HEK293 (cell line): ENCODE data around the gene NFE2L2.

Experiments
- CTCF ChIA-PET: fragments of 350-600 bp; formaldehyde crosslinking; extraction: SDS; loops from one replicate; lab custom pipeline; 2021; ENCODE audit warnings: antibody characterized with exemption; lab: Yijun Ruan, JAX
- POLR2A ChIA-PET: fragments of 300-600 bp; formaldehyde crosslinking; extraction: SDS; loops from one replicate; lab custom pipeline; 2020; ENCODE audit warnings: antibody characterized with exemption, inconsistent platforms; lab: Yijun Ruan, JAX
- H3K27ac ChIP-seq: fragments of 200-500 bp; sonication (Bioruptor generic); 2 replicates; pipeline ENCODE4 v1.5.1; 2014; ENCODE audit warnings: low read depth, low read length, control low read depth, inconsistent platforms; ENCODE audit errors: extremely low read depth
- H3K36me3 ChIP-seq, 2 experiments: fragments of 200-500 bp in 1 of 2; sonication (Bioruptor generic) in 1 of 2; 1 replicate in 1 of 2; 2 replicates in 1 of 2; pipeline ENCODE4 v1.5.1; 2014 to 2017; ENCODE audit warnings: inconsistent platforms in 2 of 2, low read length in 2 of 2; ENCODE audit not compliant: control insufficient read depth in 2 of 2, insufficient read depth in 1 of 2
- H3K4me1 ChIP-seq: fragments of 200-500 bp; sonication (Bioruptor generic); 2 replicates; pipeline ENCODE4 v1.5.1; 2014; ENCODE audit warnings: mild to moderate bottlenecking, low read length, inconsistent platforms; ENCODE audit not compliant: control insufficient read depth, insufficient read depth
- H3K4me3 ChIP-seq: 2 replicates; pipeline ENCODE4 v1.5.1; 2011; ENCODE audit warnings: low read depth, mild to moderate bottlenecking, control low read depth, low read length, moderate library complexity
- H3K9me3 ChIP-seq: fragments of 200-500 bp; sonication (Bioruptor generic); 2 replicates; pipeline ENCODE4 v1.5.1; 2014; ENCODE audit warnings: low read depth, low read length, inconsistent platforms; ENCODE audit not compliant: control insufficient read depth, insufficient read depth
- HOXC10 ChIP-seq: sonication (generic); formaldehyde crosslinking; IDR thresholded peaks from 2 replicates; pipeline ENCODE4 v1.8.1; 2023; ENCODE audit warnings: mild to moderate bottlenecking, missing genetic modification reagents
- IKZF3 ChIP-seq: fragments of 450-650 bp; IDR thresholded peaks from 2 replicates; pipeline ENCODE4 v1.5.0; 2018; ENCODE audit warnings: missing biosample characterization, mild to moderate bottlenecking, missing genetic modification characterization, moderate library complexity
- KLF1 ChIP-seq: fragments of 450-650 bp; formaldehyde crosslinking; IDR thresholded peaks from 2 replicates; pipeline ENCODE4 v1.5.1; 2016; ENCODE audit warnings: missing biosample characterization, missing genetic modification characterization
- OVOL3 ChIP-seq: fragments of 450-650 bp; formaldehyde crosslinking; IDR thresholded peaks from 2 replicates; pipeline ENCODE4 v1.5.1; 2016; ENCODE audit warnings: missing biosample characterization, missing genetic modification characterization
- SETDB1 ChIP-seq: IDR thresholded peaks from one replicate; pipeline ENCODE4 v1.6.1; 2017; ENCODE audit warnings: mild to moderate bottlenecking, low read length, moderate library complexity, mixed read lengths; ENCODE audit not compliant: insufficient read length
- ZBTB1 ChIP-seq: fragments of 450-650 bp; formaldehyde crosslinking; IDR thresholded peaks from 2 replicates; pipeline ENCODE4 v1.5.1; 2016; ENCODE audit warnings: missing biosample characterization, missing genetic modification characterization
- ZBTB17 ChIP-seq: fragments of 450-650 bp; formaldehyde crosslinking; IDR thresholded peaks from 2 replicates; pipeline ENCODE4 v1.5.1; 2016; ENCODE audit warnings: missing biosample characterization, missing genetic modification characterization
- ZBTB20 ChIP-seq: fragments of 450-650 bp; formaldehyde crosslinking; IDR thresholded peaks from 2 replicates; pipeline ENCODE4 v1.5.1; 2016; ENCODE audit warnings: missing biosample characterization, missing genetic modification characterization
- ZFP37 ChIP-seq: fragments of 450-650 bp; formaldehyde crosslinking; IDR thresholded peaks from 2 replicates; pipeline ENCODE4 v1.5.1; 2016; ENCODE audit warnings: missing biosample characterization, missing genetic modification characterization
- ZNF10 ChIP-seq: fragments of 450-650 bp; formaldehyde crosslinking; IDR thresholded peaks from 2 replicates; pipeline ENCODE4 v1.5.1; 2017; ENCODE audit warnings: missing biosample characterization, missing genetic modification characterization
- ZNF121 ChIP-seq: fragments of 450-650 bp; formaldehyde crosslinking; IDR thresholded peaks from 2 replicates; pipeline ENCODE4 v1.5.1; 2016; ENCODE audit warnings: missing biosample characterization, missing genetic modification characterization
- ZNF155 ChIP-seq: fragments of 450-650 bp; formaldehyde crosslinking; IDR thresholded peaks from 2 replicates; pipeline ENCODE4 v1.5.1; 2016; ENCODE audit warnings: missing biosample characterization, missing genetic modification characterization
- ZNF16 ChIP-seq: fragments of 450-650 bp; formaldehyde crosslinking; IDR thresholded peaks from 2 replicates; pipeline ENCODE4 v1.5.1; 2016; ENCODE audit warnings: low read depth, missing biosample characterization, missing genetic modification characterization
- ZNF184 ChIP-seq: fragments of 450-650 bp; IDR thresholded peaks from 2 replicates; pipeline ENCODE4 v1.5.1; 2018; ENCODE audit warnings: missing biosample characterization, mild to moderate bottlenecking, missing genetic modification characterization
- ZNF24 ChIP-seq: fragments of 450-650 bp; formaldehyde crosslinking; IDR thresholded peaks from 2 replicates; pipeline ENCODE4 v1.5.1; 2016; ENCODE audit warnings: missing biosample characterization, missing genetic modification characterization
- ZNF335 ChIP-seq: fragments of 450-650 bp; formaldehyde crosslinking; conservative IDR thresholded peaks from 2 replicates; pipeline ENCODE4 v1.5.1; 2016; ENCODE audit warnings: missing biosample characterization, missing genetic modification characterization
- ZNF350 ChIP-seq: fragments of 450-650 bp; formaldehyde crosslinking; IDR thresholded peaks from 2 replicates; pipeline ENCODE4 v1.5.0; 2017; ENCODE audit warnings: missing biosample characterization, mild to moderate bottlenecking, missing genetic modification characterization
- ZNF510 ChIP-seq: fragments of 450-650 bp; formaldehyde crosslinking; IDR thresholded peaks from 2 replicates; pipeline ENCODE4 v1.5.1; 2018; ENCODE audit warnings: mild to moderate bottlenecking, missing genetic modification characterization, missing biosample characterization; ENCODE audit not compliant: insufficient replicate concordance
- ZNF521 ChIP-seq: fragments of 450-650 bp; formaldehyde crosslinking; IDR thresholded peaks from 2 replicates; pipeline ENCODE4 v1.5.1; 2017; ENCODE audit warnings: missing biosample characterization, mild to moderate bottlenecking, missing genetic modification characterization
- ZNF585B ChIP-seq: fragments of 450-650 bp; formaldehyde crosslinking; IDR thresholded peaks from 2 replicates; pipeline ENCODE4 v1.5.1; 2016; ENCODE audit warnings: missing biosample characterization, missing genetic modification characterization
- ZNF658 ChIP-seq: fragments of 450-650 bp; formaldehyde crosslinking; IDR thresholded peaks from 2 replicates; pipeline ENCODE4; 2016; ENCODE audit warnings: missing biosample characterization, missing genetic modification characterization
- ZNF664 ChIP-seq: fragments of 450-650 bp; formaldehyde crosslinking; IDR thresholded peaks from 2 replicates; pipeline ENCODE4 v1.5.1; 2016; ENCODE audit warnings: missing biosample characterization, missing genetic modification characterization
- ZNF843 ChIP-seq: fragments of 450-650 bp; formaldehyde crosslinking; IDR thresholded peaks from 2 replicates; pipeline ENCODE4 v1.5.1; 2016; ENCODE audit warnings: missing biosample characterization, missing genetic modification characterization
- ZSCAN30 ChIP-seq: fragments of 450-650 bp; IDR thresholded peaks from 2 replicates; pipeline ENCODE4 v1.5.1; 2018; ENCODE audit warnings: missing biosample characterization, mild to moderate bottlenecking, missing genetic modification characterization, moderate library complexity
- ZXDB ChIP-seq: fragments of 450-650 bp; formaldehyde crosslinking; IDR thresholded peaks from 2 replicates; pipeline ENCODE4 v1.5.1; 2016; ENCODE audit warnings: missing biosample characterization, missing genetic modification characterization
- TF ChIP-seq, protein P1 (sequence below): fragments of 450-650 bp; formaldehyde crosslinking; IDR thresholded peaks from 2 replicates; pipeline ENCODE4 v1.5.1; 2017; ENCODE audit warnings: missing biosample characterization, missing genetic modification characterization
- TF ChIP-seq, protein P2 (sequence below): fragments of 450-650 bp; formaldehyde crosslinking; IDR thresholded peaks from 2 replicates; pipeline ENCODE4 v1.5.1; 2016; ENCODE audit warnings: missing biosample characterization, missing genetic modification characterization
- TF ChIP-seq, protein P3 (sequence below): fragments of 450-650 bp; formaldehyde crosslinking; IDR thresholded peaks from 2 replicates; pipeline ENCODE4 v1.5.1; 2016; ENCODE audit warnings: missing biosample characterization, missing genetic modification characterization
- TF ChIP-seq, protein P4 (sequence below): fragments of 450-650 bp; formaldehyde crosslinking; IDR thresholded peaks from 2 replicates; pipeline ENCODE4 v1.5.1; 2017; ENCODE audit warnings: missing biosample characterization, missing genetic modification characterization
- TF ChIP-seq, protein P5 (sequence below): fragments of 450-650 bp; IDR thresholded peaks from 2 replicates; pipeline ENCODE4 v1.5.1; 2018; ENCODE audit warnings: missing biosample characterization, mild to moderate bottlenecking, missing genetic modification characterization

The NFE2L2 gene

DNA sequence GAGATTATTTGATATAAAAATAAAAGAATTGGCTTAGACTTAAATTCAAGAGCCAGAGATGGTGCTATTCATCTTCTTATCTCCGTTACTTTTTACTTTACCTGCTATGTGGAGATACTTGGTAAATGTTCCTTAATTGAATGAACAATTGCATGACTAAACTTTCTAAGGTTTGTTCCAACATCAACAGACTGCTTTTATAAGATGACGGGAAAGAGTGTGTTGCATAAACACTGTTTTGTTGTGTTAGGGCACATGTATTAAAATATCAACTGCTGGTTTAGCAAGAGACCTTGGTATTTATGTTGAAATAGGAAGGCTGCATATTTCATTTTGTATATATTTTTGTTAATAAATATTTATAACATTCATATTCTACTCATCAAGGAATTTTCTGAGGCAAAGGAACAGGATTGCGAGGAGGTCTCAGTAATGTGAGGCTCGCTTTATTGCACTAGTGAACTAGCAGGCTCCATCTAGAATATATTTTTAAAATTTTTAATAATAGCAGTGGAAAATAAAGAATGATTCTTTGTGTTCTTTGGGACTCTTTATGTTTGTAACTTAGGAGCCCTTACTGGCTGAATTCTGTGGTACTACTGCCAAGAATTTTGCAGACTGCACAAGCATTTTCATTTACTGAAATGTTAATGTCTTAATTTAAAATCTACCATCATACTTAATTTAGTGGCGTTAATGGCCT is 10.7 kb upstream of the NFE2L2 start:
- Histone ChIP-seq H3K4me3 (no peak overlapping the region), H3K4me1 (peaks cover 13% of the 10 kb centered on the region), H3K9me3 (no peaks in the 10 kb centered on the region), H3K36me3 (no peaks in the 10 kb centered on the region), H3K27ac (no peak overlapping the region)
- ChIA-PET CTCF (no interaction called here), POLR2A (no interaction called here)
- TF ChIP-seq ZBTB1 (no peak), ZNF184 (tag by site-specific recombination) (no peak), SETDB1 (no peak), OVOL3 (0 out of 2 replicates have a peak, but pooled peaks have one; percentile 34), ZNF24 (tag by site-specific recombination) (no peak), ZNF510 (tag by site-specific recombination) (no peak), ZNF121 (tag by site-specific recombination) (no peak), ZBTB17 (tag by site-specific recombination) (no peak), ZNF10 (tag by site-specific recombination) (peak; percentile 71; the same call in 1 of the 2 replicates), HOXC10 (CRISPR knock-in tag) (no peak), ZNF16 (tag by site-specific recombination) (no peak), ZNF843 (peak; percentile 28; the same call in 1 of the 2 replicates), ZBTB20 (tag by site-specific recombination) (no peak), ZXDB (tag by site-specific recombination) (no peak; the same call in 1 of the 2 replicates), KLF1 (tag by site-specific recombination) (no peak), ZNF585B (tag by site-specific recombination) (no peak), ZNF155 (tag by site-specific recombination) (no peak), ZSCAN30 (tag by site-specific recombination) (no peak), ZNF658 (no peak), ZNF521 (tag by site-specific recombination) (no peak), ZNF350 (tag by site-specific recombination) (no peak), ZNF664 (0 out of 2 replicates have a peak, but pooled peaks have one; percentile 5), ZFP37 (tag by site-specific recombination) (no peak), IKZF3 (peak; percentile 35; the same call in 1 of the 2 replicates), ZNF335 (tag by site-specific recombination) (0 out of 2 replicates have a peak, but pooled peaks have one; percentile 13)
- TF ChIP-seq, protein P1, sequence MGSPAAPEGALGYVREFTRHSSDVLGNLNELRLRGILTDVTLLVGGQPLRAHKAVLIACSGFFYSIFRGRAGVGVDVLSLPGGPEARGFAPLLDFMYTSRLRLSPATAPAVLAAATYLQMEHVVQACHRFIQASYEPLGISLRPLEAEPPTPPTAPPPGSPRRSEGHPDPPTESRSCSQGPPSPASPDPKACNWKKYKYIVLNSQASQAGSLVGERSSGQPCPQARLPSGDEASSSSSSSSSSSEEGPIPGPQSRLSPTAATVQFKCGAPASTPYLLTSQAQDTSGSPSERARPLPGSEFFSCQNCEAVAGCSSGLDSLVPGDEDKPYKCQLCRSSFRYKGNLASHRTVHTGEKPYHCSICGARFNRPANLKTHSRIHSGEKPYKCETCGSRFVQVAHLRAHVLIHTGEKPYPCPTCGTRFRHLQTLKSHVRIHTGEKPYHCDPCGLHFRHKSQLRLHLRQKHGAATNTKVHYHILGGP: 0 out of 2 replicates have a peak, but pooled peaks have one; percentile 32
- TF ChIP-seq, protein P2, sequence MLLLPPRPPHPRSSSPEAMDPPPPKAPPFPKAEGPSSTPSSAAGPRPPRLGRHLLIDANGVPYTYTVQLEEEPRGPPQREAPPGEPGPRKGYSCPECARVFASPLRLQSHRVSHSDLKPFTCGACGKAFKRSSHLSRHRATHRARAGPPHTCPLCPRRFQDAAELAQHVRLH (tag by site-specific recombination): 0 out of 2 replicates have a peak, but pooled peaks have one; percentile 11
- TF ChIP-seq, protein P3, sequence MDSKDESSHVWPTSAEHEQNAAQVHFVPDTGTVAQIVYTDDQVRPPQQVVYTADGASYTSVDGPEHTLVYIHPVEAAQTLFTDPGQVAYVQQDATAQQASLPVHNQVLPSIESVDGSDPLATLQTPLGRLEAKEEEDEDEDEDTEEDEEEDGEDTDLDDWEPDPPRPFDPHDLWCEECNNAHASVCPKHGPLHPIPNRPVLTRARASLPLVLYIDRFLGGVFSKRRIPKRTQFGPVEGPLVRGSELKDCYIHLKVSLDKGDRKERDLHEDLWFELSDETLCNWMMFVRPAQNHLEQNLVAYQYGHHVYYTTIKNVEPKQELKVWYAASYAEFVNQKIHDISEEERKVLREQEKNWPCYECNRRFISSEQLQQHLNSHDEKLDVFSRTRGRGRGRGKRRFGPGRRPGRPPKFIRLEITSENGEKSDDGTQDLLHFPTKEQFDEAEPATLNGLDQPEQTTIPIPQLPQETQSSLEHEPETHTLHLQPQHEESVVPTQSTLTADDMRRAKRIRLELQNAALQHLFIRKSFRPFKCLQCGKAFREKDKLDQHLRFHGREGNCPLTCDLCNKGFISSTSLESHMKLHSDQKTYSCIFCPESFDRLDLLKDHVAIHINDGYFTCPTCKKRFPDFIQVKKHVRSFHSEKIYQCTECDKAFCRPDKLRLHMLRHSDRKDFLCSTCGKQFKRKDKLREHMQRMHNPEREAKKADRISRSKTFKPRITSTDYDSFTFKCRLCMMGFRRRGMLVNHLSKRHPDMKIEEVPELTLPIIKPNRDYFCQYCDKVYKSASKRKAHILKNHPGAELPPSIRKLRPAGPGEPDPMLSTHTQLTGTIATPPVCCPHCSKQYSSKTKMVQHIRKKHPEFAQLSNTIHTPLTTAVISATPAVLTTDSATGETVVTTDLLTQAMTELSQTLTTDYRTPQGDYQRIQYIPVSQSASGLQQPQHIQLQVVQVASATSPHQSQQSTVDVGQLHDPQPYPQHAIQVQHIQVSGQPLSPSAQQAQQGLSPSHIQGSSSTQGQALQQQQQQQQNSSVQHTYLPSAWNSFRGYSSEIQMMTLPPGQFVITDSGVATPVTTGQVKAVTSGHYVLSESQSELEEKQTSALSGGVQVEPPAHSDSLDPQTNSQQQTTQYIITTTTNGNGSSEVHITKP: peak; percentile 15; the same call in 1 of the 2 replicates
- TF ChIP-seq, protein P4, sequence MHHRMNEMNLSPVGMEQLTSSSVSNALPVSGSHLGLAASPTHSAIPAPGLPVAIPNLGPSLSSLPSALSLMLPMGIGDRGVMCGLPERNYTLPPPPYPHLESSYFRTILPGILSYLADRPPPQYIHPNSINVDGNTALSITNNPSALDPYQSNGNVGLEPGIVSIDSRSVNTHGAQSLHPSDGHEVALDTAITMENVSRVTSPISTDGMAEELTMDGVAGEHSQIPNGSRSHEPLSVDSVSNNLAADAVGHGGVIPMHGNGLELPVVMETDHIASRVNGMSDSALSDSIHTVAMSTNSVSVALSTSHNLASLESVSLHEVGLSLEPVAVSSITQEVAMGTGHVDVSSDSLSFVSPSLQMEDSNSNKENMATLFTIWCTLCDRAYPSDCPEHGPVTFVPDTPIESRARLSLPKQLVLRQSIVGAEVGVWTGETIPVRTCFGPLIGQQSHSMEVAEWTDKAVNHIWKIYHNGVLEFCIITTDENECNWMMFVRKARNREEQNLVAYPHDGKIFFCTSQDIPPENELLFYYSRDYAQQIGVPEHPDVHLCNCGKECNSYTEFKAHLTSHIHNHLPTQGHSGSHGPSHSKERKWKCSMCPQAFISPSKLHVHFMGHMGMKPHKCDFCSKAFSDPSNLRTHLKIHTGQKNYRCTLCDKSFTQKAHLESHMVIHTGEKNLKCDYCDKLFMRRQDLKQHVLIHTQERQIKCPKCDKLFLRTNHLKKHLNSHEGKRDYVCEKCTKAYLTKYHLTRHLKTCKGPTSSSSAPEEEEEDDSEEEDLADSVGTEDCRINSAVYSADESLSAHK (tag by site-specific recombination): no peak
- TF ChIP-seq, protein P5, sequence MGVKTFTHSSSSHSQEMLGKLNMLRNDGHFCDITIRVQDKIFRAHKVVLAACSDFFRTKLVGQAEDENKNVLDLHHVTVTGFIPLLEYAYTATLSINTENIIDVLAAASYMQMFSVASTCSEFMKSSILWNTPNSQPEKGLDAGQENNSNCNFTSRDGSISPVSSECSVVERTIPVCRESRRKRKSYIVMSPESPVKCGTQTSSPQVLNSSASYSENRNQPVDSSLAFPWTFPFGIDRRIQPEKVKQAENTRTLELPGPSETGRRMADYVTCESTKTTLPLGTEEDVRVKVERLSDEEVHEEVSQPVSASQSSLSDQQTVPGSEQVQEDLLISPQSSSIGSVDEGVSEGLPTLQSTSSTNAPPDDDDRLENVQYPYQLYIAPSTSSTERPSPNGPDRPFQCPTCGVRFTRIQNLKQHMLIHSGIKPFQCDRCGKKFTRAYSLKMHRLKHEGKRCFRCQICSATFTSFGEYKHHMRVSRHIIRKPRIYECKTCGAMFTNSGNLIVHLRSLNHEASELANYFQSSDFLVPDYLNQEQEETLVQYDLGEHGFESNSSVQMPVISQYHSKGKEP (tag by site-specific recombination): peak; percentile 36; the same call in 1 of the 2 replicates
